HG03520 (cell line): Measurements from ENCODE around the gene MAEL.
"Not testable (repeated sequence)": the region's sequence is repeated elsewhere in the genome, so short reads cannot be mapped to it uniquely, and the experiment has no call there.

Experiments used
- ATAC-seq: cut with Tn5 transposase; IDR thresholded peaks from one replicate; pipeline ENCODE4 v1.9.1; 2021; ENCODE audit warnings: mild to moderate bottlenecking, moderate library complexity; ENCODE audit not compliant: unreplicated experiment

Gene MAEL

GRCh38 chr1:166977951-166978350, 11.1 kb upstream of the MAEL start:
- ATAC-seq = no peak

GRCh38 chr1:166978821-166979220, 10.3 kb upstream of the MAEL start:
- peak; percentile 57 for ATAC-seq

GRCh38 chr1:166980383-166980782, 8.7 kb upstream of the MAEL start:
- ATAC-seq = no peak

- ATAC-seq = no peak
These were observed 8.3 kb upstream of the MAEL start for GRCh38 chr1:166980818-166981217.

- ATAC-seq = no peak
These were observed 7.5 kb upstream of the MAEL start for GRCh38 chr1:166981589-166981988.

- ATAC-seq = no peak
These were observed 10.0 kb downstream of the MAEL start for GRCh38 chr1:166999075-166999474.

- ATAC-seq = no peak
These were observed 10.5 kb downstream of the MAEL start for GRCh38 chr1:166999500-167000055.

- ATAC-seq = no peak
These were observed 11.5 kb downstream of the MAEL start for GRCh38 chr1:167000546-167000945.

- ATAC-seq = no peak
These were observed 13.3 kb downstream of the MAEL start for GRCh38 chr1:167002354-167002753.

GRCh38 chr1:167003711-167004110, 14.6 kb downstream of the MAEL start:
- no peak for ATAC-seq

GRCh38 chr1:167011560-167012191, 22.6 kb downstream of the MAEL start:
- ATAC-seq = no peak

GRCh38 chr1:167012570-167012969, 23.5 kb downstream of the MAEL start:
- ATAC-seq = no peak

- ATAC-seq = no peak
These were observed 24.2 kb downstream of the MAEL start for GRCh38 chr1:167013108-167013929.

GRCh38 chr1:167016100-167016750, 27.1 kb downstream of the MAEL start:
- ATAC-seq = no peak

- ATAC-seq = no peak
These were observed 33.3 kb downstream of the MAEL start for GRCh38 chr1:167022384-167022783.

GRCh38 chr1:167029553-167029952, 40.5 kb downstream of the MAEL start:
- not testable (repeated sequence) for ATAC-seq

- ATAC-seq = no peak
These were observed 44.6 kb downstream of the MAEL start for GRCh38 chr1:167033646-167034045.

- ATAC-seq = peak; percentile 99
These were observed 54.8 kb downstream of the MAEL start for GRCh38 chr1:167043752-167044488.

- ATAC-seq = no peak
These were observed 62.8 kb downstream of the MAEL start for GRCh38 chr1:167051907-167052306.

GRCh38 chr1:167052389-167052788, 63.3 kb downstream of the MAEL start:
- no peak for ATAC-seq

GRCh38 chr1:167054531-167054930, 65.5 kb downstream of the MAEL start:
- ATAC-seq = no peak
